Esophagus muscularis mucosa (tissue), 4 donors: Measurements from ENCODE around the gene WDR77. TPM values are rescaled to one million over a fixed set of nuclear protein-coding genes. Genes with fewer than 3 reads are reported as not detected.

Source experiments
- DNase-seq: peaks from one replicate; pipeline ENCODE4 v3.0.0-alpha.2; 2017; ENCODE audit errors: extremely low spot score
- H3K27ac ChIP-seq, 4 donors: fragments of 200-600 bp; sonication (generic); replicated peaks in 1 of 4; 1 replicate in 3 of 4; 2 replicates in 1 of 4; pipeline ENCODE4 v1.5.1; 2016 to 2019; ENCODE audit warnings: mild to moderate bottlenecking in 1 of 4
- H3K27me3 ChIP-seq, 4 donors: fragments of 200-600 bp; sonication (generic); one replicate each; pipeline versions ENCODE4 v1.5.1 to v1.6.0; 2016 to 2019
- H3K36me3 ChIP-seq, 4 donors: fragments of 200-600 bp; sonication (generic); one replicate each; pipeline ENCODE4 v1.5.1; 2016 to 2019
- H3K4me1 ChIP-seq, 4 donors: fragments of 200-600 bp; sonication (generic); one replicate each; pipeline ENCODE4 v1.5.1; 2016 to 2019
- H3K4me3 ChIP-seq, 4 donors: fragments of 200-600 bp; sonication (generic); 1 replicate in 2 of 4; 2 replicates in 2 of 4; pipeline ENCODE4 v1.5.1; 2016 to 2019; ENCODE audit warnings: mild to moderate bottlenecking in 4 of 4, moderate library complexity in 1 of 4
- H3K9me3 ChIP-seq, 4 donors: fragments of 200-600 bp; sonication (generic); 1 replicate in 3 of 4; 2 replicates in 1 of 4; pipeline ENCODE4 v1.5.1; 2016 to 2019
- EP300 ChIP-seq: sonication (generic); formaldehyde crosslinking; IDR thresholded peaks from one replicate; pipeline ENCODE4 v1.6.1; 2017; ENCODE audit warnings: antibody characterized with exemption
- POLR2A ChIP-seq: fragments of 450-650 bp; IDR thresholded peaks from one replicate; pipeline ENCODE4 v1.6.1; 2017; ENCODE audit warnings: antibody characterized with exemption, moderate library complexity, mild to moderate bottlenecking, low read depth
- POLR2AphosphoS5 ChIP-seq, 2 donors: sonication (generic); formaldehyde crosslinking; IDR thresholded peaks; one replicate each; pipeline ENCODE4 v1.6.1; 2017; ENCODE audit warnings: antibody characterized with exemption in 2 of 2
- WGBS: methylation state at CpG from one replicate; pipeline ENCODE4 v1.1.5; 2018; 5-methylcytosine and 5-hydroxymethylcytosine counted together
- intact Hi-C: fragments of 100-400 bp; cut with DNase I; formaldehyde crosslinking; loops from one replicate; pipeline ENCODE4 v1.15.1; 2023
- total RNA-seq, 4 donors: library from RNA; depleted of rRNA; stranded (reverse); fragments of >200 nt; gene quantifications; one replicate each; pipeline versions ENCODE4 v1.1.0 to v1.2.1, GENCODE V29; 2016
- TF ChIP-seq, protein P1 (sequence below), 3 experiments: fragments of 200-600 bp in 2 of 3; fragments of 450-650 bp in 1 of 3; sonication (generic) in 2 of 3; IDR thresholded peaks; one replicate each; pipeline ENCODE4 v1.5.1; 2017 to 2019; ENCODE audit warnings: antibody characterized with exemption in 3 of 3, mild to moderate bottlenecking in 2 of 3, moderate library complexity in 1 of 3

The WDR77 gene
- total RNA-seq, 4 donors from 2014 or later, result 20.8 to 27.6 (median 25.7) TPM

DNA sequence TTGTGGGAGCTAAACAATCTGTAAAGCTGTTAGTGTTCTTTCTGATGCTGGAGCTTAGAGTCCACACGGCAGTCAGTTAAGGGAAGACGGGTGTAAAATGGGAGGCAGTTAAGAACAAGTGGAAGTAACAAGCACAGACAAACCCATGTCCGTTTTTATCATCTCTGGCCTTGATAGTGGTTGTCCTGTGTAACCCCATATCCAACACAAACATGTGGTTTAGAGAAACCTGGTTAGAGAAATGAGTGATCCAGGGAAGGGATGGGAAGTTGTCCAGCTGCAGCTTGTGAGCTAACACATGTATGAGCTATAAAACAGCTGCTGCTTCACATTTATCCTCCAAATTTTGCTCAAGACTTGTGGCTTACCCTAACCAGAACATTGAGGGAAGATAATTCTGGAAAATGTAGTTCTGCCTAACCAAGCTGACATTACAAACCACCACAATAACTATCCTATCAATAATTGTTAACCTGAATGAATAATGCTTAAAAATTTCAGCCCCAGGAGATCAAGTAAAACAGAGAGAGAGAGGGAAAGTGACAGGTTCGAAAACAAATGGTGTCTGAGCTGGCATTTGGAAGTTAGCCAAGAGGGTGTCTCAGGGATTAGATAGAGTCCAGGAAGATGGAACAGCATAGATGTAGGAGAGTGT is 14.1 kb upstream of the WDR77 start:
- 59% methylated on average over 4 of the region's 4 CpGs for WGBS
- no peak overlapping the region for H3K4me3 ChIP-seq
- H3K27me3 ChIP-seq, result no peaks in the 10 kb centered on the region
- no peak for DNase-seq
- TF ChIP-seq, protein P1, sequence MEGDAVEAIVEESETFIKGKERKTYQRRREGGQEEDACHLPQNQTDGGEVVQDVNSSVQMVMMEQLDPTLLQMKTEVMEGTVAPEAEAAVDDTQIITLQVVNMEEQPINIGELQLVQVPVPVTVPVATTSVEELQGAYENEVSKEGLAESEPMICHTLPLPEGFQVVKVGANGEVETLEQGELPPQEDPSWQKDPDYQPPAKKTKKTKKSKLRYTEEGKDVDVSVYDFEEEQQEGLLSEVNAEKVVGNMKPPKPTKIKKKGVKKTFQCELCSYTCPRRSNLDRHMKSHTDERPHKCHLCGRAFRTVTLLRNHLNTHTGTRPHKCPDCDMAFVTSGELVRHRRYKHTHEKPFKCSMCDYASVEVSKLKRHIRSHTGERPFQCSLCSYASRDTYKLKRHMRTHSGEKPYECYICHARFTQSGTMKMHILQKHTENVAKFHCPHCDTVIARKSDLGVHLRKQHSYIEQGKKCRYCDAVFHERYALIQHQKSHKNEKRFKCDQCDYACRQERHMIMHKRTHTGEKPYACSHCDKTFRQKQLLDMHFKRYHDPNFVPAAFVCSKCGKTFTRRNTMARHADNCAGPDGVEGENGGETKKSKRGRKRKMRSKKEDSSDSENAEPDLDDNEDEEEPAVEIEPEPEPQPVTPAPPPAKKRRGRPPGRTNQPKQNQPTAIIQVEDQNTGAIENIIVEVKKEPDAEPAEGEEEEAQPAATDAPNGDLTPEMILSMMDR (IDR thresholded peaks at IDR 0.05), result no peak
- TF ChIP-seq POLR2AphosphoS5 (IDR thresholded peaks at IDR 0.05) (no peak), POLR2A (no peak), EP300 (no peak)
- peaks cover 43 to 79% (median 50%) of the 10 kb centered on the region in 4 donors for H3K36me3 ChIP-seq
- H3K27ac ChIP-seq, result peak overlapping the region in 3 of 4 donors; percentile 15 to 31 (median 21)
- peaks cover 0 to 11% (median 8%) of the 10 kb centered on the region in 4 donors for H3K4me1 ChIP-seq
- H3K9me3 ChIP-seq, result no peaks in the 10 kb centered on the region
- intact Hi-C loops, result no loop called here

DNA sequence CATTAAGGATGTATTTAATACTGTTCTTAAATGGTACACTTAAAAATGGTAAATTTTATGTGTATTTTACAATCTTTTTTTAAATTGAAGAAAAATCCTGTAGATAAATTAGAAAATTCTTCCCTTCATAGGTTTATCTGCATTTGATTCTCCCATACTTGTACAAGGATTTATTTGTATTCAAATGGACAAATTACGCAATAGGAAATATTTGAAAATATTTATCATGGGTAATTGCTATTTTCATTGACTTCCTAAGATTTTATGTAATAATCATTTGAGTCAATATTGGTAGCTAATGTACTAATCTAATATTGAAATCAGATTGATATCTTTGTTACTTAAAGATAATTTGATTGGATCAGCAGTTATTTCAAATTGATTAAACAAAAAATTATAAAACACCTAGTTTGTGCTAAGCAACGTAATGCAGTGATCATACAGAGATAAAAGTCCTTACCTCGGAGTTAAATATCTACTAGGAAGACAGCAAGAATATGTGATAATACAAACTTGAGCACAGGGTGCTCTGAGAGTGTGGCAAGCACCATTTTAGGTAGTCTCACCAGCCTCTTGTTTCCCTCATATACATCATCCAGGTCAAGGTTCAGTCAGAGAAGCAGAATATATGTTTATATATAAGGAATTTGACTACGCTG is 13.4 kb upstream of the WDR77 start:
- intact Hi-C loops, result no loop called here
- peaks cover 0 to 11% (median 8%) of the 10 kb centered on the region in 4 donors for H3K4me1 ChIP-seq
- peaks cover 43 to 79% (median 51%) of the 10 kb centered on the region in 4 donors for H3K36me3 ChIP-seq
- TF ChIP-seq POLR2AphosphoS5 (IDR thresholded peaks at IDR 0.05) (no peak), EP300 (no peak), POLR2A (no peak)
- TF ChIP-seq, protein P1 (IDR thresholded peaks at IDR 0.05), result no peak
- 67% methylated on average over 4 of the region's 4 CpGs for WGBS
- no peaks in the 10 kb centered on the region for H3K27me3 ChIP-seq
- DNase-seq, result no peak
- peak overlapping the region in 3 of 4 donors; percentile 15 to 31 (median 21) for H3K27ac ChIP-seq
- no peaks in the 10 kb centered on the region for H3K9me3 ChIP-seq
- no peak overlapping the region for H3K4me3 ChIP-seq

GRCh38 chr1:111461765-111462164 is 12.7 kb upstream of the WDR77 start:
- H3K4me3 ChIP-seq, result no peak overlapping the region
- WGBS, result 94% methylated on average over 6 of the region's 6 CpGs
- no peak for TF ChIP-seq EP300
- no peak for TF ChIP-seq POLR2AphosphoS5 (IDR thresholded peaks at IDR 0.05)
- TF ChIP-seq POLR2A, result no peak
- TF ChIP-seq, protein P1 (IDR thresholded peaks at IDR 0.05), result no peak
- H3K27ac ChIP-seq, result no peak overlapping the region
- peaks cover 0 to 11% (median 8%) of the 10 kb centered on the region in 4 donors for H3K4me1 ChIP-seq
- no peak for DNase-seq
- H3K9me3 ChIP-seq, result no peaks in the 10 kb centered on the region
- peaks cover 45 to 81% (median 55%) of the 10 kb centered on the region in 4 donors for H3K36me3 ChIP-seq
- intact Hi-C loops, result no loop called here
- no peaks in the 10 kb centered on the region for H3K27me3 ChIP-seq

DNA sequence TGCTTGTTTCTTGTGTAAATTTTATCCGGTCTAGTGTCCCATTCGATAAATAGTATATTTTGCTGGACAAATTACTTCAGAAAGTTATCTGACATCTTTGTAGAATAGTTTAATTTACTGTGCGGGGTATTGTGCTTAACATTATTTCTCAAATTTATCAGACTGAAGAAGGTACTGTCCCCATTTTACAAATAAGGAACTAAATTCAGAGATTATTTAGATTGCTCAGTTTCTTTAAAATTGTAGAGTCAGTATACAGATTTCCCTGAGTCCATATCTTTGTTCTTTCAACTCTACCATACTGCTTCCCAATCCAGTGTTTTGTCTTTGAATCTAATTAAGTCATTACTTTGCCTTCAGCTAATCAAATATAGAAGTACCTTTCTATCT is 6.6 kb upstream of the WDR77 start:
- no peaks in the 10 kb centered on the region for H3K27me3 ChIP-seq
- intact Hi-C loops, result no loop called here
- peaks cover 31 to 69% (median 60%) of the 10 kb centered on the region in 4 donors for H3K36me3 ChIP-seq
- no peak overlapping the region for H3K27ac ChIP-seq
- no peak for DNase-seq
- no peaks in the 10 kb centered on the region for H3K9me3 ChIP-seq
- 77% methylated on average over 3 of the region's 3 CpGs for WGBS
- no peak overlapping the region for H3K4me3 ChIP-seq
- peaks cover 34 to 49% (median 47%) of the 10 kb centered on the region in 4 donors for H3K4me1 ChIP-seq
- TF ChIP-seq POLR2AphosphoS5 (IDR thresholded peaks at IDR 0.05) (no peak), EP300 (no peak), POLR2A (no peak)
- TF ChIP-seq, protein P1 (IDR thresholded peaks at IDR 0.05), result no peak
